SU-DHL-6 (cell line): ENCODE measurements around the gene PARL.

Experiments
- H2AFZ ChIP-seq: fragments of 200-600 bp; sonication (generic); 2 replicates; pipeline ENCODE4 v1.6.1; 2014; ENCODE audit warnings: low read depth, mild to moderate bottlenecking, moderate library complexity, mixed read lengths, antibody characterized with exemption, low read length; ENCODE audit not compliant: severe bottlenecking
- H3F3A ChIP-seq: fragments of 200-600 bp; shearing (Covaris generic); 2 replicates; pipeline ENCODE4 v1.6.0; 2016; ENCODE audit warnings: antibody characterized with exemption, mild to moderate bottlenecking; ENCODE audit not compliant: insufficient read depth
- H3K27ac ChIP-seq: fragments of 200-600 bp; sonication (generic); 2 replicates; pipeline ENCODE4 v1.5.1; 2016; ENCODE audit warnings: low read depth, mild to moderate bottlenecking, low read length, moderate library complexity, mixed read lengths
- H3K27me3 ChIP-seq: fragments of 200-600 bp; sonication (generic), shearing (Covaris generic); 2 replicates; pipeline ENCODE4 v1.6.0; 2014; ENCODE audit warnings: mild to moderate bottlenecking, low read length
- H3K36me3 ChIP-seq: fragments of 200-600 bp; sonication (generic); 2 replicates; pipeline ENCODE4 v1.6.1; 2014; ENCODE audit warnings: mild to moderate bottlenecking, low read length, mixed read lengths
- H3K4me2 ChIP-seq: fragments of 300-600, 200-600 bp; shearing (Covaris generic), sonication (generic); 2 replicates; pipeline ENCODE4 v1.6.0; 2014; ENCODE audit warnings: low read length, low read depth, mild to moderate bottlenecking; ENCODE audit not compliant: poor library complexity, severe bottlenecking
- H3K4me3 ChIP-seq: fragments of 200-600 bp; sonication (generic); 2 replicates; pipeline ENCODE4 v1.5.1; 2014; ENCODE audit warnings: antibody characterized with exemption, low read length, mild to moderate bottlenecking, mixed read lengths; ENCODE audit not compliant: insufficient read depth, poor library complexity, severe bottlenecking
- H3K79me2 ChIP-seq: fragments of 200-600 bp; sonication (generic); 2 replicates; pipeline ENCODE4 v1.6.1; 2014; ENCODE audit warnings: mild to moderate bottlenecking, low read length, moderate library complexity; ENCODE audit not compliant: insufficient read depth
- H3K9ac ChIP-seq: fragments of 200-600 bp; sonication (generic); 2 replicates; pipeline ENCODE4 v1.7.0; 2014; ENCODE audit warnings: mild to moderate bottlenecking, low read length
- H3K9me2 ChIP-seq: fragments of 200-600 bp; sonication (generic); replicated peaks from 2 replicates; pipeline ENCODE4 v1.6.1; 2014; ENCODE audit warnings: low read length; ENCODE audit not compliant: insufficient read depth
- H3K9me3 ChIP-seq: fragments of 200-600 bp; sonication (generic); 2 replicates; pipeline ENCODE4 v1.6.1; 2014; ENCODE audit warnings: low read length, mixed read lengths; ENCODE audit not compliant: insufficient read depth
- H4K20me1 ChIP-seq: fragments of 200-600 bp; sonication (generic); 2 replicates; pipeline ENCODE4 v1.6.1; 2014; ENCODE audit warnings: low read depth, mild to moderate bottlenecking, antibody characterized with exemption, low read length, moderate library complexity, mixed read lengths
- CTCF ChIP-seq: fragments of 200-600 bp; sonication (generic); IDR thresholded peaks from one replicate; pipeline ENCODE4 v1.5.1; 2017; ENCODE audit warnings: antibody characterized with exemption, mild to moderate bottlenecking, low read length, moderate library complexity; ENCODE audit not compliant: insufficient read depth, poor library complexity, severe bottlenecking
- EZH2phosphoT487 ChIP-seq: fragments of 200-600 bp; sonication (generic), shearing (Covaris generic); conservative IDR thresholded peaks from 2 replicates; pipeline ENCODE4 v1.6.1; 2018; ENCODE audit warnings: mild to moderate bottlenecking, antibody characterized with exemption, low read length, moderate library complexity, mixed read lengths

The PARL gene

GRCh38 chr3:183897606-183898005, 12.9 kb upstream of the PARL start:
- no peak overlapping the region for H2AFZ ChIP-seq
- H3K27ac ChIP-seq = no peak overlapping the region
- no peaks in the 10 kb centered on the region for H3K9me3 ChIP-seq
- H3F3A ChIP-seq = no peaks in the 10 kb centered on the region
- H3K79me2 ChIP-seq = no peaks in the 10 kb centered on the region
- H4K20me1 ChIP-seq = no peaks in the 10 kb centered on the region
- H3K4me3 ChIP-seq = no peak overlapping the region
- no peak overlapping the region for H3K9ac ChIP-seq
- no peak for TF ChIP-seq CTCF
- no peak for TF ChIP-seq EZH2phosphoT487
- no peaks in the 10 kb centered on the region for H3K36me3 ChIP-seq
- no peaks in the 10 kb centered on the region for H3K9me2 ChIP-seq
- no peaks in the 10 kb centered on the region for H3K27me3 ChIP-seq
- H3K4me2 ChIP-seq = no peak overlapping the region

- H3K27me3 ChIP-seq = no peaks in the 10 kb centered on the region
- no peak overlapping the region for H3K27ac ChIP-seq
- no peaks in the 10 kb centered on the region for H3K9me2 ChIP-seq
- no peaks in the 10 kb centered on the region for H3K79me2 ChIP-seq
- no peaks in the 10 kb centered on the region for H4K20me1 ChIP-seq
- H3K9ac ChIP-seq = no peak overlapping the region
- no peak overlapping the region for H2AFZ ChIP-seq
- H3K4me3 ChIP-seq = no peak overlapping the region
- no peaks in the 10 kb centered on the region for H3F3A ChIP-seq
- no peaks in the 10 kb centered on the region for H3K9me3 ChIP-seq
- H3K36me3 ChIP-seq = no peaks in the 10 kb centered on the region
- TF ChIP-seq EZH2phosphoT487 (no peak), CTCF (no peak)
- no peak overlapping the region for H3K4me2 ChIP-seq
Observed at GRCh38 chr3:183896610-183897009, 11.9 kb upstream of the PARL start.

GRCh38 chr3:183896184-183896583, 11.5 kb upstream of the PARL start:
- H3F3A ChIP-seq = no peaks in the 10 kb centered on the region
- H4K20me1 ChIP-seq = no peaks in the 10 kb centered on the region
- no peaks in the 10 kb centered on the region for H3K27me3 ChIP-seq
- H3K9me3 ChIP-seq = no peaks in the 10 kb centered on the region
- H3K27ac ChIP-seq = no peak overlapping the region
- no peak overlapping the region for H3K4me3 ChIP-seq
- no peak overlapping the region for H3K4me2 ChIP-seq
- H3K9me2 ChIP-seq = no peaks in the 10 kb centered on the region
- H2AFZ ChIP-seq = no peak overlapping the region
- TF ChIP-seq EZH2phosphoT487 (no peak), CTCF (no peak)
- H3K79me2 ChIP-seq = no peaks in the 10 kb centered on the region
- H3K9ac ChIP-seq = no peak overlapping the region
- H3K36me3 ChIP-seq = no peaks in the 10 kb centered on the region
